Measurements from ENCODE around the gene APBA2.

APBA2 gene

GRCh38 chr15:28868744-28869345 is 16.9 kb upstream of the APBA2 start:
- no peak overlapping the region for H3K27ac ChIP-seq
- TF ChIP-seq CTCF (conservative IDR thresholded peaks at IDR 0.05) (no peak), ZFX (IDR thresholded peaks at IDR 0.05) (no peak)

GRCh38 chr15:28871168-28871567 is 14.6 kb upstream of the APBA2 start:
- TF ChIP-seq ZFX (IDR thresholded peaks at IDR 0.05) (no peak), CTCF (conservative IDR thresholded peaks at IDR 0.05) (no peak)
- H3K27ac ChIP-seq: no peak overlapping the region

GRCh38 chr15:28873006-28873405 is 12.8 kb upstream of the APBA2 start:
- H3K27ac ChIP-seq: no peak overlapping the region
- TF ChIP-seq ZFX (IDR thresholded peaks at IDR 0.05) (no peak), CTCF (conservative IDR thresholded peaks at IDR 0.05) (no peak)

GRCh38 chr15:28873585-28874190 is 12.1 kb upstream of the APBA2 start:
- no peak for TF ChIP-seq CTCF (conservative IDR thresholded peaks at IDR 0.05)
- TF ChIP-seq ZFX (IDR thresholded peaks at IDR 0.05): no peak

GRCh38 chr15:28875461-28876000 is 10.2 kb upstream of the APBA2 start:
- TF ChIP-seq CTCF (conservative IDR thresholded peaks at IDR 0.05): no peak
- TF ChIP-seq ZFX (IDR thresholded peaks at IDR 0.05): no peak

More at GRCh38 chr15:28873585-28874190, 12.1 kb upstream of the APBA2 start:
- no peak overlapping the region for H3K27ac ChIP-seq

GRCh38 chr15:28876131-28876844 is 9.5 kb upstream of the APBA2 start:
- TF ChIP-seq ZFX (IDR thresholded peaks at IDR 0.05) (no peak), CTCF (conservative IDR thresholded peaks at IDR 0.05) (no peak)
- H3K27ac ChIP-seq: no peak overlapping the region

More at GRCh38 chr15:28875461-28876000, 10.2 kb upstream of the APBA2 start:
- no peak overlapping the region for H3K27ac ChIP-seq

- no peak for TF ChIP-seq CTCF (conservative IDR thresholded peaks at IDR 0.05)
- TF ChIP-seq ZFX (IDR thresholded peaks at IDR 0.05): no peak
- H3K27ac ChIP-seq: no peak overlapping the region
Observed at GRCh38 chr15:28876845-28877185, 9.0 kb upstream of the APBA2 start.

All from C4-2B (cell line).